Upper lobe of left lung (tissue), 6 donors: ENCODE measurements around the gene USP53. TPM values are rescaled to one million over a fixed set of nuclear protein-coding genes. Genes with fewer than 3 reads are reported as not detected.

Source experiments
- ATAC-seq, 2 donors: fragments of 200-7000 bp; cut with Tn5 transposase; one replicate each; pipeline ENCODE4 v1.9.1; 2022; ENCODE audit warnings: mild to moderate bottlenecking in 2 of 2, moderate library complexity in 2 of 2; ENCODE audit not compliant: low FRiP score in 2 of 2
- DNase-seq, 2 donors: peaks; one replicate each; pipeline ENCODE4 v3.0.0-alpha.2; 2019 to 2020
- H3K27ac ChIP-seq, 4 donors: fragments of 200-600 bp; sonication (generic); one replicate each; pipeline ENCODE4 v1.5.1; 2016 to 2019
- H3K27me3 ChIP-seq, 4 donors: fragments of 200-600 bp; sonication (generic); one replicate each; pipeline ENCODE4 v1.5.1; 2017 to 2019
- H3K36me3 ChIP-seq, 4 donors: fragments of 200-600 bp; sonication (generic); one replicate each; pipeline ENCODE4 v1.5.1; 2016 to 2019
- H3K4me1 ChIP-seq, 4 donors: fragments of 200-600 bp; sonication (generic); one replicate each; pipeline ENCODE4 v1.5.1; 2018 to 2019
- H3K4me3 ChIP-seq, 4 donors: fragments of 200-600 bp; sonication (generic); one replicate each; pipeline ENCODE4 v1.5.1; 2017 to 2019; ENCODE audit warnings: mild to moderate bottlenecking in 2 of 4, moderate library complexity in 1 of 4
- H3K9me3 ChIP-seq, 4 donors: fragments of 200-600 bp; sonication (generic); one replicate each; pipeline ENCODE4 v1.5.1; 2018 to 2019
- EP300 ChIP-seq, 4 donors: sonication (generic); formaldehyde crosslinking; IDR thresholded peaks; one replicate each; pipeline ENCODE4 v1.5.1; 2017; ENCODE audit warnings: antibody characterized with exemption in 4 of 4, control low read depth in 2 of 4
- POLR2A ChIP-seq, 4 donors: fragments of 450-650 bp; IDR thresholded peaks; one replicate each; pipeline ENCODE4 v1.5.1; 2016 to 2017; ENCODE audit warnings: antibody characterized with exemption in 4 of 4, mild to moderate bottlenecking in 2 of 4
- POLR2AphosphoS5 ChIP-seq, 2 donors: sonication (generic); formaldehyde crosslinking; IDR thresholded peaks; one replicate each; pipeline ENCODE4 v1.5.1; 2017; ENCODE audit warnings: antibody characterized with exemption in 2 of 2
- WGBS, 2 donors: methylation state at CpG; one replicate each; pipeline ENCODE4 v1.1.5; 2017 to 2018; 5-methylcytosine and 5-hydroxymethylcytosine counted together
- total RNA-seq, 6 donors: library from RNA; depleted of rRNA in 4 of 6; stranded (reverse); fragments of >200 nt in 4 of 6; gene quantifications; one replicate each; pipeline versions ENCODE4 v1.1.0 to v1.2.1, GENCODE V29; 2016 to 2021
- TF ChIP-seq, protein P1 (sequence below), 6 experiments: fragments of 450-650 bp in 4 of 6; fragments of 200-600 bp in 2 of 6; sonication (generic) in 2 of 6; IDR thresholded peaks; one replicate each; pipeline ENCODE4 v1.5.1; 2016 to 2019; ENCODE audit warnings: antibody characterized with exemption in 6 of 6
- donor health status: DM: no; HTN: no; CAD: no; lungs with moderate emphysema.
- donor health status: DM: no; HTN: yes; CAD: no; lungs with severe emphysema.

USP53 gene
- total RNA-seq, 6 donors from 2014 or later, result 44.4 to 130 (median 56.0) TPM

DNA sequence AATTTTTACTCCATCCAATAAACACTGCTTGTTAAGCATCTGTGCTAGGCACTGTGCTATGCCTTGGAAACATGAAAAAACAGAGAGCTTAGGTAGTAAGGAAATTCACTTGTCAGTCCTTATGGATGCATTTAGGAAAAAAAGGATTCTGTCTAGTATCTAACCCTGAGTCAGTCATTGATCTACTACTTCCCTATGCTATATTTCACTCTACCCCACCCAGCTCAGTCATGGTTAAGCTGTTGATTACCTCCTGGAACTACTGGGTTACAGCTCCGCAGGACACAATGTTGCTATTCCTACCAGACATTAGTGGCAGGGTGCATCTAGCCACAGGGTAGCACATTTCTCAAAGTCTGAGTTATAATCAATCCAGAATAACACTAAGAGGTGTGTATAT, 2.9 kb upstream of the USP53 start:
- DNase-seq (no peak), ATAC-seq (no peak)
- Histone ChIP-seq H3K27ac (peak overlapping the region in 1 of 4 donors; percentile 63), H3K36me3 (no peaks in the 10 kb centered on the region), H3K4me3 (no peak overlapping the region), H3K9me3 (no peaks in the 10 kb centered on the region), H3K4me1 (peaks cover 0 to 10% (median 0%) of the 10 kb centered on the region in 4 donors), H3K27me3 (no peaks in the 10 kb centered on the region)
- 80 to 100% methylated on average over 1 of the region's 1 CpG for WGBS, 2 donors
- no peak for TF ChIP-seq POLR2A (IDR thresholded peaks at IDR 0.05)
- TF ChIP-seq, protein P1, sequence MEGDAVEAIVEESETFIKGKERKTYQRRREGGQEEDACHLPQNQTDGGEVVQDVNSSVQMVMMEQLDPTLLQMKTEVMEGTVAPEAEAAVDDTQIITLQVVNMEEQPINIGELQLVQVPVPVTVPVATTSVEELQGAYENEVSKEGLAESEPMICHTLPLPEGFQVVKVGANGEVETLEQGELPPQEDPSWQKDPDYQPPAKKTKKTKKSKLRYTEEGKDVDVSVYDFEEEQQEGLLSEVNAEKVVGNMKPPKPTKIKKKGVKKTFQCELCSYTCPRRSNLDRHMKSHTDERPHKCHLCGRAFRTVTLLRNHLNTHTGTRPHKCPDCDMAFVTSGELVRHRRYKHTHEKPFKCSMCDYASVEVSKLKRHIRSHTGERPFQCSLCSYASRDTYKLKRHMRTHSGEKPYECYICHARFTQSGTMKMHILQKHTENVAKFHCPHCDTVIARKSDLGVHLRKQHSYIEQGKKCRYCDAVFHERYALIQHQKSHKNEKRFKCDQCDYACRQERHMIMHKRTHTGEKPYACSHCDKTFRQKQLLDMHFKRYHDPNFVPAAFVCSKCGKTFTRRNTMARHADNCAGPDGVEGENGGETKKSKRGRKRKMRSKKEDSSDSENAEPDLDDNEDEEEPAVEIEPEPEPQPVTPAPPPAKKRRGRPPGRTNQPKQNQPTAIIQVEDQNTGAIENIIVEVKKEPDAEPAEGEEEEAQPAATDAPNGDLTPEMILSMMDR (IDR thresholded peaks at IDR 0.05), result no peak

DNA sequence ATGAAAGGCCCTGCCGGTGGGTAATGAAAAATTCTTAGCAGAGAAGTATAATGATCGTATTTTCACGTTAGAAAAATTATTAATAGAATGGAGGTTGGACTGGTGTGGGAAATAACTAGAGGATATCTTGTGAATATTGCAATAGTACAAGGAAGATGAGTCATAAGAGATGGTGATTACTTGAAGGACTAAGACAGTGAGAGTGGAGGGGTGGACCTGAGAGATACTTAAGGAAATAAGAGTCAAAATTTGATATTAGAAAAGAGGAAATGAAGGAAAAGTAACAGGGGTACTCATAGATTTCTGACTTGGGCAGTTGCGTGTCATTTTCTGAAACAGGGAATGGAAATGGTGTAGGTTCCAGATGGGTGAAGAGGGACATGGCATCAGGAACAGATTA, 1.7 kb upstream of the USP53 start:
- no peak overlapping the region for H3K4me3 ChIP-seq
- no peak overlapping the region for H3K27ac ChIP-seq
- TF ChIP-seq POLR2AphosphoS5 (IDR thresholded peaks at IDR 0.05) (no peak), POLR2A (IDR thresholded peaks at IDR 0.05) (no peak), EP300 (IDR thresholded peaks at IDR 0.05) (no peak)
- TF ChIP-seq, protein P1 (IDR thresholded peaks at IDR 0.05), result no peak
- ATAC-seq (no peak), DNase-seq (no peak)
- H3K36me3 ChIP-seq, result no peaks in the 10 kb centered on the region
- no peaks in the 10 kb centered on the region for H3K27me3 ChIP-seq
- H3K4me1 ChIP-seq, result peaks cover 0 to 16% (median 0%) of the 10 kb centered on the region in 4 donors
- no peaks in the 10 kb centered on the region for H3K9me3 ChIP-seq
- 82 to 89% methylated on average over 4 of the region's 4 CpGs for WGBS, 2 donors

DNA sequence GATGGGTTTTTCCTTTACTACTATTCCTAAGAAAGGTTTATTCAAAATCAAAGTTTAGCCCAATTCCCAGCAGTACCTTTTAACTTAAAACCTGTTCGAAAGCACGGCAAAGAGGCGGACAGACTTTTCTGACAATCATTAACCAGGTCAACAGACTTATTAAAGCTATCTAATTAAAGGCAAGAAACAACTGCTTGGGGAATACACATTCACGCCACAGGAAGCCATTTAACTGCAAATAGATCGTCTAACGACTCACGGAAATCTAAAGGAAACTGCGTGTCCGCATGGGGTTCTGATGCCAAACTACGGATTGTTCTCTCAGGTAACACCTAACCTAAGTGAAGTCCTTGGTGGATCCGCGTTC, 663 bp upstream of the USP53 start:
- peaks cover 0 to under 1% (median 0%) of the 10 kb centered on the region in 4 donors for H3K36me3 ChIP-seq
- H3K9me3 ChIP-seq, result no peaks in the 10 kb centered on the region
- 2% methylated on average over 11 to 12 of the region's 12 CpGs for WGBS, 2 donors
- H3K4me1 ChIP-seq, result peaks cover 0 to 16% (median 0%) of the 10 kb centered on the region in 4 donors
- DNase-seq (no peak), ATAC-seq (no peak)
- no peaks in the 10 kb centered on the region for H3K27me3 ChIP-seq
- TF ChIP-seq POLR2A (IDR thresholded peaks at IDR 0.05), result no peak
- TF ChIP-seq, protein P1 (IDR thresholded peaks at IDR 0.05), result peak in 1 of 6 experiments; percentile 27
- H3K27ac ChIP-seq, result peak overlapping the region; percentile 93 to 97 (median 95)
- peak overlapping the region; percentile 61 to 81 (median 72) for H3K4me3 ChIP-seq

DNA sequence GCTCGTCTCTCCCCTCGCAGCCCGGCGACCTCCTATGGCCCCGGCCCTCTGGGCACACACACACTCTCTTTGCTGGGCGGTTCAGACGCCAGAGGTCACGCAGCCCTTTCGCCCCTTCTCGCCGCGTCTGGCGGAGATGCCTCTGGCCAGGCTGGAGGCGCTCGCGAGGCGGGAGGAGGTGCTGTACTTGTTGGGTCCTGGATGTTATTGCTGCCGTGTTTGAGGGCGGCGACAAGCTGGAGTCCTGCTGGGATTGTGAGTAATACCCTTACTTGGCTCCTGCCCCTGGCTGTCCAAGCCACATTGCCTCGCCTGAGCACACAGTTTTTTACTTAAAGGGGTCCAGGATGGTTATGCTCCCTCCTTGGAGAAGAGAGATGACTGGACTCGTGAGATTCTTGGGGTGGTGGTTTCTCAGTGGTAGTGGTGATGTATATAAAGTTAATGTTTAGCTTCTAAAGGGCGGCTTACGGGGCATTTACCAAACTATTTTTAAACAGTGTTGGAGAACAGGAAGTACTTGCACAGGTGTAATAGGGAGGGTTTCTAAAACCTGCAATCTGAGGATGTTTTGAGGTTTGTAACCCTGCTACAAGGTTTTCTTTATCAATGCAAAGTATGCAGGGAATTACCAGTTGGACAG, 572 bp downstream of the USP53 start:
- no peaks in the 10 kb centered on the region for H3K9me3 ChIP-seq
- TF ChIP-seq EP300 (IDR thresholded peaks at IDR 0.05), result no peak
- TF ChIP-seq, protein P1 (IDR thresholded peaks at IDR 0.05), result peak in 3 of 6 experiments; percentile 1 to 16 (median 5)
- TF ChIP-seq POLR2AphosphoS5 (IDR thresholded peaks at IDR 0.05), result peak; percentile 3 to 5
- WGBS, 2 donors, result 0 to 1% methylated on average over 6 to 24 of the region's 24 CpGs

DNA sequence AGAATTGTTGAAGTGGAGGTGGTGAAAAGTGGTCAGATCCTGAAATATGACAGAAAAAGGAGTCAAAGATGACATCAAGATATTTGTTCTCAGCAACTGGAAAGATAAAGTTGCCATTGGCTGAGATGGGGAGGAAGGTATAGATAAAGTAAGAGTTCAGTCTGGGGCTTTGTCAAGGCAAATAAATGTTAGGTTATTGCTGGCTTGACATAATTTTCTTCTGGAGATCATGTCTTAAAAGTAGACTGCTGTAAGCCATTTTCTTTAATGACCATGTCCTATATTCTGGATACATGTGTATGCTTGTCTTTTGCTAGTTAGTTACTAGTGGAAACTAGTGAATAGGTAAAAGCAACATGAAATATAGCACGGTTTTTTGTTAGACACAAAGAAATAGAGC, 5.6 kb downstream of the USP53 start:
- Histone ChIP-seq H3K27me3 (no peaks in the 10 kb centered on the region), H3K4me1 (peaks cover 0 to 16% (median 0%) of the 10 kb centered on the region in 4 donors), H3K36me3 (peaks cover 0 to 45% (median 5%) of the 10 kb centered on the region in 4 donors), H3K4me3 (peak overlapping the region in 3 of 4 donors; percentile 1 to 81 (median 17)), H3K27ac (no peak overlapping the region), H3K9me3 (no peaks in the 10 kb centered on the region)
- 94 to 96% methylated on average over 1 of the region's 1 CpG for WGBS, 2 donors
- no peak for DNase-seq
- TF ChIP-seq, protein P1 (IDR thresholded peaks at IDR 0.05), result no peak
- TF ChIP-seq POLR2A (IDR thresholded peaks at IDR 0.05) (no peak), POLR2AphosphoS5 (IDR thresholded peaks at IDR 0.05) (no peak), EP300 (IDR thresholded peaks at IDR 0.05) (no peak)
- ATAC-seq, result no peak

More for the DNA sequence above, 572 bp downstream of the USP53 start:
- Histone ChIP-seq H3K4me1 (peaks cover 0 to 16% (median 0%) of the 10 kb centered on the region in 4 donors), H3K27ac (peak overlapping the region; percentile 93 to 97 (median 95)), H3K27me3 (no peaks in the 10 kb centered on the region), H3K4me3 (peak overlapping the region; percentile 61 to 81 (median 72)), H3K36me3 (peaks cover 0 to 12% (median 5%) of the 10 kb centered on the region in 4 donors)
- ATAC-seq (peak; percentile 91 to 93), DNase-seq (peak; percentile 86 to 93)
